Inflammatory macrophage treated with lipopolysaccharide for 1 hour (primary cell): ENCODE data around the gene KCNT1.

Experiments used
- DNase-seq, 2 donors: peaks; one replicate each; pipeline ENCODE4 v3.0.0-alpha.2; 2020 to 2022

KCNT1 gene

DNA sequence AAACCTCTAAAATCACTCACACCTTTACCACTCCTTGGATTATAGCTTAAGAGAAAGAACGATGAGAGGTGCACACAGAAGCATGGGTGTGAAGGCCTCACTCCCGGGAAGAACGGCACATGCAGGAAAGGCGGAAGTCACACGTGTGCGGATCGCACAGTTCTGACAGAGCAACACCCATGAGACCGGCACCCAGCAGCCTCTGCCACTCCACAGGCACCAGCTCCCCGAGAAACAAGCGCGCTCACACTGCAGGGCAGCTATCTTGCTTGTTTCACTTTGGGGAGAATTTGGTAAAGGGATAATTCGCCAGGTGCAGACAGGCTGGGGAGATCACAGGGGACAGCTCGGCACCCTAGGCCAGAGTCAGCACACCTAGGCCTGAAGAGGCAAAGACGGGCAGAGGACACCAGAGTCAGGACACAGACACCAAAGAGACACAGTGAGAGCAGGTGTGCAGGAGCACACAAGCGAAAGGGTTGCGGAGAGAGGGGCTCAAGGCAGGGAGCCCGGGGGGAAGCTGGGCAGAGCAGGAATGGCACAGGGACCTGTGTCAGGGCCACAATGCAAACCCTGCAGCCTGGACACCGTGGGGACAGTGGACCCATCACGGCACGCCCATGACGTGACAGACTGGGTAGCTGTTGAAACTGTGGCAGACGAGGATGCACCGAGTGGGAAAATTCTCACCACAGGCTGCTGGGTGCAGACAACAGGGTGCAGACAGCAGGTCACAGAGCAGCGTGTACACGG lies 123.6 kb downstream of the KCNT1 start:
- no peak for DNase-seq

DNA sequence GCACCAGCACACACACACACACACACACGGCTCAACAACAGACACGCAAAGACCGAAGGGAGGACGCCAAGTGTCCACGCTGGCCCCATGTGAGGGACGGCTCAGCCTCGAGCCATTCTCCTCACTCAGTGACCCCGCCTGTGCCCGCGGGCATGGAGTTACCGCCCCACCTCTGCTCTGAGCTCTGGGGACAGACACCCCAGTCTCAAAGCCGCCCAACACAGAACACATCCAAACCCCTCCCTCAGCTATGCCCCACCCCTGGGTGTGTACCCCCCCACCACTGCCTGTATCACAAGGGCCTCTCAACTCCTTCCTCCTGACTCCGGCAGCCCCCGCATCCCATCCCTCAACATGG lies 124.2 kb downstream of the KCNT1 start:
- DNase-seq: no peak

DNA sequence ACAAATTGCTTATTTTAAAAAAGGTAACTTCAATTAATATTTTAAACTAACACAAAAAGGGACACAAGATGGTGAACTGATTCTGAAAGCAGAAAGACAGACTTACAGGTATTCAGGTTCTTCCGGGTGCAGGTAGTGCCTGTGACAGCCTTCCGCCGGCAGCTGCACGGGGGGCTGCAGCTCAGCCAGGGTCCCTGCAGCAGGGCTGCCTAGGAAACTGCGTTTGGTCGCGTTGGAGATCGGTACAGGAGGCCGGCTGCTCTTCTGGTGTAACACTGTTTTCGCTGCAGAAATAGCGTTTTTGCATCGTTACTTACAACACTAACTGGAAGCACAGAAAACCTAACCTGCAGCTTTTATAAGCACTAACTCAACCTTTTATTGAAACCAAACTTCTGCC lies 125.3 kb downstream of the KCNT1 start:
- no peak for DNase-seq

DNA sequence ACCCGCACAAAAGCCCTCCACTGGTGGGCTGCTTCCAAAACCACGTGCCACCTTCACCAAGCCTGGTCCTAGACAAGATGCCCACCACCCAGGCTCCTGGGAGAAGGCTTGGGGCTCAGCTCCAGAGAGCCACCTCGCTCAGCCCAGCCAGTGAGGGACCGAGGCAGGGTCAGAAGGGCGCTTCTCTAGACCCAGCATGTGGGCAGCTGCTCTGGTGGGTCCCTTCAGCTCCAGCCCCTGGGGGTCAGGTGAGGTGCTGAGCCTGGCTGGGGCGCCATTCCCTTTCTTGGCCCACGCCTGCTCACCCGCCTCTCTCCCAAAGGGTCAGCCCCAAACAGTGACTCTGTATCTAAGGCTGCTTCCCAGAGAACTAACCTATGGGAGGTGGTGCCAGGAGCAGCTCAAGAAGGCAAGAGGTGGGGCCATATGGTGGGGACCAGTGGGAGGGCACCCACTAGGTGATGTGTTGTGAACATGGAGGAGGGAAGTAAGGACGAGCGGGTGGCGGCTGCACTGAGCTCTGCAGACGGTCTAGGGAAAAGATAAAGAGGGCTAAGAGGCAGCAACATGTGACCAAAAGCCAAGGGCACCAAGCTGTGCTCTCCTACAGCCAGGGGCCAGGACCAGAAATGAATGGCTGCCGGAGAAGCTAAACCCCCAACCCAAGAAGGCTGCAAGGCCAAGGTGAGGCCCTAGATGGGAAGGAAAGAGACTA lies 126.0 kb downstream of the KCNT1 start:
- no peak for DNase-seq

DNA sequence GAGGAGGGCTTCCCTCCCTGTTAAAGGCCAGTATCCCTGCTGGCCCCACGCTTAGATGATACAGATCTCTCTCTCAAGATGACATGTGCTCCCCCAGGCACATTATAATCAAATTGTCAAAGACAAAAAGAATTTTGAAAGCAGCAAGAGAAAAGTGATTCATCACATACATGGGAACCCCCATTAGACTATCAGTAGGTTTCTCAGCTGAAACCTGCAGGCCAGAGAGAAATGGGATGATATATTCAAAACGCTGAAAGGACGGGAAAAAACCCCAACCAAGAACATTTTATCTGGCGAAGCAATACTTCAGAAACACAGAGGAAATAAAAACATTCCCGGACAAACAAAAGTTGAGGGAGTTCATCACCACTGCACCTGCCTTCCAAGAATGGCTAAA lies 126.7 kb downstream of the KCNT1 start:
- DNase-seq: no peak

DNA sequence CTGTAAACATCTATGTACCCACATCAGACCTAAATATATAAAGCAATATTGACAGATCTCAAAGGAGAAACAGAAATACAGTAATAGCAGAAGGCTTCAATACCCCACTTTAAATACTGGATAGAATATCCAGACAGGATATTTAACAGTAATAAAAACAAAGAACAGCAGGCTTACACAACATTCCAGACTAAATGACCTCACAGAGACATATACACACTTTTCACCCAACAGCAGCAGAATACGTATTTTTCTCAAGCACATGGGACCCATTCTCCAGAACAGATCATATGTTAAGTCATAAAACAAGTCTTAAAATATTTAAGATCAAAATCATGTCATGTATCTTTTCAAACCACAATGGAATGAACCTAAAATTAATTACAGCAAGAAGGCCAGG lies 128.5 kb downstream of the KCNT1 start:
- DNase-seq: no peak

DNA sequence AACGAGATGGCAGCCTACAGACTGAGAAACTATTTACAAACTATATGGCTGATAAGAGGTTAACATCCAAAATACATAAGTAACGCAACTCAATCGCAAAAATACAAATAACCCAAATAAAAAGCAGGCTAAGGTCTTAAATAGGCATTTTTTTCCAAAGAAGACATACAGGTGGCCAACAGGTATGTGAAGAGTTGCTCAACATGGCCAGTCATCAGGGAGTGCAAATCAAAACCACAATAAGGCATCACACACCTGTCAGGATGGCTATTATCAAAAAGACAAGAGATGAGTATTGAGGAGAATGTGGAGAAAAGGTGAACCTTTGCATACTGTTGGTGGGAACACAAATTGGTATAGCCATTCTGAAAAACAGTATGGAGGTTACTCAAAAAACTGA lies 131.9 kb downstream of the KCNT1 start:
- no peak for DNase-seq

DNA sequence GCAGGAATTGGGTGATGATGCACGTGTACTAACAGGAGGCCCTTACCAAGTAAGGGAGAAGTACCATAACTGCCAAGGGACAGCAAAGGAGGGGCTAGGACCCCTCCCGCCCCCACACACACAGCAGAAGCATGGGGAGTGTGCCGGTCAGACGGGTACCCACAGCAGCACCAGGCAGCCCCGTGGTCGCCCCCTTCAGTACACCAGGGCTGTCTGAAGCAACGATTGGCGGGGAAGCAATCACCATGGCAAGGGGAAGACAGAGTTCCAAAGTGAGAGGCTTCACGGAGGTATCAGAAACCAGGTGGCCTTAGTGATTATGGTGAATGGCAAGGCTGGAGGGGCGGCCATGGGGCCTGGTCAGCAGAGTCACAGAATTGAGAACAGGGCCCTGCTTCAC lies 133.1 kb downstream of the KCNT1 start:
- no peak for DNase-seq

DNA sequence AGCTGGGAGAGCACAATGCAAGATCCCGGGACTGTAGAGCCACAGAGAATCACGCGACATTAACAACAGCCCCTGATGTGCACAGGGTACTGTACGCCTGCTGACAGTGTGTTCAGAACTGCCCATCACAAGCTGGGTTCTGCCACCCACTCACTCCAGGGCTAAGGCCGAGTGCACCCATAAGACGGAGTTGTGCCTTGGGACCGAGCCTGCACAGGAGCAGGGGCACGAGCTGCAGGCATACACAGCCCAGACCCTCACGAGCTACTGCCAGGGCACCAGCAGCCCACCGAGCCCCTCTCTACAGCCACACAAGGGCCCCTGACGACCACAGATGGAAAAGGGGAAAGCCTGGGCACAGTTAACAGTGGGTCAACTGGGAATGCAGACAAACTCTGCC lies 137.5 kb downstream of the KCNT1 start:
- DNase-seq: no peak

DNA sequence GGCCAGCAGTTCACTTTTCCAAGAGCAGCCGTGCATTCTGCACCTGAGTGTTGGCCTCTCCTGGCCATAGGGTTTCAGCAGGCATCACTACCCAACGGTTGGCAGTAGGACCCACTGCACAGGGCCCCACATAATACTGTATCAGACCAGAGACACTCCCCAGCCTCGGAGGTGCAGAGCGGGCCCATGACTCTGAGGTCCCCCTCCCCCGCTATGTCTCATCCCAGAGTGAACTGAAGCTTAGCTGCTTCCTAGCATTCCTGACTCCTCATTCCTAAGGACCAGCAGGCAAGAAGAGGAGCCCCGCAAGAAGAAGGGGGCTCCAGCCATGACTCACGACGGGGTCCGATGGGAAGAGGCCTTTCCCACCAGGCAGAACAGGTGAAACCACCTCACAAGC lies 138.1 kb downstream of the KCNT1 start:
- no peak for DNase-seq

DNA sequence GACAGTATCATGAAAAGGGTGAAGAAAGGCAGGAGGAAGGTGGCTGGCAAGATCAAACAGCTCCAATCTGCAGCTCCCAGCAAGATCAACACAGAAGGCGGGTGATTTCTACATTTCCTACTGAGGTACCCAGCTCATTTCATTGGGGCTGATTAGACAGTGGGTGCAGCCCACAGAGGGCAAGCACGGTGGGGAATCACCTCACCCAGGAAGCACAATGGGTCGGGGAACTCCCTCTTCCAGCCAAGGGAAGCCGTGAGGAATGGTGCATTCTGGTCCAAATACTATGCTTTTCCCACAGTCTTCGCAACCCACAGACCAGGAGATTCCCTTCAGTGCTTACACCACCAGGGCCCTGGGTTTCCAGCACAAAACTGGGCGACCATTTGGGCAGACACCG lies 138.6 kb downstream of the KCNT1 start:
- peak; percentile 3 to 66 for DNase-seq
